ENCODE results near the gene CASP10. TPM values are rescaled to one million over a fixed set of nuclear protein-coding genes. Genes with fewer than 3 reads are reported as not detected.

The CASP10 gene
- polyA plus RNA-seq, 3 donors from 2014 or later = 13.5 to 37.4 (median 19.8) TPM

DNA sequence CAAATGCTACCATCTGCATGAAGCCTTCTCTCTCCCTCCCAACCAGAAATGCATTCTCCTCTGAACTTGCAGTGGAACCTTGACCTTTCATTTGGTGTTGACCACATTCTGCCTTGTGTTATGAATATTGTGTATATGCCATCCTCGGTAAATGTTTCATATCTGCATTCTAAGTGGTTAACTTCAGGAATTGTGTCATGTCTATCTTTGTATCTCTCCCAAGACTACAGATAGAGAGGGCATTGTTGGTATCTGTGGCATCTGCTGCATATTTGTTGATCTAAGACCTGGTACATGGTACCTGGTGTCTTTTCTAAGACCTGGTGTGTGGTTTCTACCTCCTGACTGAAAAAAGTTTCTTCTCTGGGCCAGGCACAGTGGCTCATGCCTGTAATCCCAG is 34.0 kb downstream of the CASP10 start:
- Mint-ChIP-seq H3K9me3 (no peaks in the 10 kb centered on the region), H3K27me3 (ENCODE audit: low read depth in 3 of 3) (peaks cover 0 to 3% (median 0%) of the 10 kb centered on the region in 3 donors), H3K4me1 (peaks cover 12 to 24% of the 10 kb centered on the region in 2 donors), H3K27ac (peak overlapping the region in 5 of 6 donors; percentile 3 to 58 (median 47)), H3K4me3 (no peak overlapping the region), H3K36me3 (peaks cover 13 to 39% (median 14%) of the 10 kb centered on the region in 3 donors)
- DNase-seq = no peak

DNA sequence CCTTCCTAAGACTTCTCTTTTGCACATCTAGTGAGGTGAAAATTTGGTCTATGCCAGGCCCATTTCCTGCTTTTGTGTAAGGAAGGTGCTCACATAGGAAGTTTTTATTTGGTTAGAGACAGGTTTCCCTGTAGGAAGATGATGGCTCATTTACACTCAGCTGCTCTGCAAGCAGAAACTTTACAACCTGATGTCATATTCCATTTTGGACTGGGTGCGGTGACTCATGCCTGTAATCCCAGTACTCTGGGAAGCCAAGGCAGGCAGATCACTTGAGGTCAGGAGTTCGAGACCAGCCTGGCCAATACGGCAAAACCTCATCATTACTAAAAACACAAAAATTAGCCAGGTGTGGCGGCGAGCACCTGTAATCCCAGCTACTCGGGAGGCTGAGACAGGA is 35.8 kb downstream of the CASP10 start:
- DNase-seq = no peak
- Mint-ChIP-seq H3K36me3 (peaks cover 13 to 46% (median 14%) of the 10 kb centered on the region in 3 donors), H3K27ac (peak overlapping the region; percentile 41 to 63 (median 51)), H3K4me3 (no peak overlapping the region), H3K9me3 (no peaks in the 10 kb centered on the region), H3K27me3 (ENCODE audit: low read depth in 3 of 3) (peaks cover 0 to 3% (median 0%) of the 10 kb centered on the region in 3 donors), H3K4me1 (peaks cover 23 to 39% of the 10 kb centered on the region in 2 donors)

- Mint-ChIP-seq H3K36me3 (peaks cover 13 to 46% (median 14%) of the 10 kb centered on the region in 3 donors), H3K27me3 (ENCODE audit: low read depth in 3 of 3) (peaks cover 0 to 2% (median 0%) of the 10 kb centered on the region in 3 donors), H3K4me1 (peaks cover 25 to 42% of the 10 kb centered on the region in 2 donors), H3K4me3 (no peak overlapping the region), H3K9me3 (no peaks in the 10 kb centered on the region), H3K27ac (peak overlapping the region in 5 of 6 donors; percentile 47 to 76 (median 64))
- DNase-seq = no peak
Measured at GRCh38 chr2:201219328-201220096, 36.6 kb downstream of the CASP10 start.

DNA sequence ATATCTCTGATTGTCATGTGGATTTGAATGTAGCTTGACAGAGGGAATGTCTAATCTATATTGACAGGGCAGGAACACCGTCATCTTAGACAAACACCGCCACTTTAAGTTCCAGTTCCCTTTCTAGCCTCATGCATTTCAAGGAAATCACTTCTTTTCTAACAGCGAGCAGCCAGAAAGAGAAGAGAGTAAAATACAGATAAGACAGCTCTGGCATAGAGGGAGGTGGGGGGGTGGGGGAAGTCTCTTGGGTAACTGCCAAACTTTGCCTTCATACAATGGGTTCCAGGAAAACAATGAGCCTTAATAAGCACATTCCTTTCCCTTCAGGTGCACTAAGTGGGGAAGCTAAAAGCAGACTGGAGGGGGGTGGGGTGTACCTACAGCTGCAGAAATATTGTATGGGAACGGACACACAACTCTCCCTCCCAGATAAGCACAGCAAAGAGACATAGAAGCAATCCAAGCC is 37.2 kb downstream of the CASP10 start:
- Mint-ChIP-seq H3K36me3 (peaks cover 12 to 44% (median 14%) of the 10 kb centered on the region in 3 donors), H3K4me1 (peaks cover 29 to 48% of the 10 kb centered on the region in 2 donors), H3K27ac (peak overlapping the region; percentile 26 to 82 (median 72)), H3K4me3 (no peak overlapping the region), H3K9me3 (no peaks in the 10 kb centered on the region), H3K27me3 (ENCODE audit: low read depth in 3 of 3) (peaks cover 0 to 2% (median 0%) of the 10 kb centered on the region in 3 donors)
- DNase-seq = no peak

GRCh38 chr2:201223089-201224073 is 40.4 kb downstream of the CASP10 start:
- H3K4me1 Mint-ChIP-seq = peaks cover 21 to 57% of the 10 kb centered on the region in 2 donors
- peaks cover 0 to 24% (median 4%) of the 10 kb centered on the region in 3 donors for H3K36me3 Mint-ChIP-seq

DNA sequence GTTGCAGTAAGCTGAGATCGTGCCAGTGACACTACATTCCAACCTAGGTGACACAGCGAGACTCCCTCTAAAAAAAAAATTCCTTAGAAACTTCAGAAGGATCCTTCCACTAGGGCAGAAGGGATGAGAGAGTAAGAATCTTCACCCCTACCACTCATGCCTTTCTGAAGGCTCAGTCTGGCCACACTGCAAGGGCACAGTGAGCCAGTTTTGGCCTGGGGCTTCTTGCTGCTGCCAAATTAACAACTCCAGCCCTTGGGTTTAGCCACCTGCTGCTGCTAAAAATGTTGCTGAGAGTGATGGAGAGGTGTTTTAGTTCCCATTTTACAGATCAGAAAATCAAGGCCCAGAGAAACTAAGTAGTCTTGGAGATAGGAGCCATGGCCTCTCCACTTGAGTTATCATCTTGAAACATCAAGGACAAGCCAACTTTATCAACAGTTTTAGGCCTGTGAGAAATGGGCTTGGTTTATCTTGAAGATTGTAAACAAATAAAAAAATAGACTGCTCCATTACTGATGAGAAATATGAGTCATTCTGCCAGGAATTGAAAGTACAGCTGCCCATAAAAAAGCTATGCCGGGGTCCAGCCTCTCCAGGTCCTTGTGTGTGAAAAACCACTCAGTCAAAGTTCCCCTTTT is 45.5 kb downstream of the CASP10 start:
- H3K27me3 Mint-ChIP-seq (ENCODE audit: low read depth in 3 of 3) = peaks cover 2 to 4% (median 3%) of the 10 kb centered on the region in 3 donors
- no peaks in the 10 kb centered on the region for H3K36me3 Mint-ChIP-seq
- H3K4me1 Mint-ChIP-seq = peaks cover 49 to 82% of the 10 kb centered on the region in 2 donors
- peak overlapping the region; percentile 73 to 91 (median 86) for H3K27ac Mint-ChIP-seq
- peak overlapping the region; percentile 59 to 79 (median 66) for H3K4me3 Mint-ChIP-seq
- H3K9me3 Mint-ChIP-seq = no peaks in the 10 kb centered on the region
- no peak for DNase-seq

More at GRCh38 chr2:201223089-201224073, 40.4 kb downstream of the CASP10 start:
- H3K27ac Mint-ChIP-seq = peak overlapping the region; percentile 82 to 96 (median 90)
- H3K9me3 Mint-ChIP-seq = no peaks in the 10 kb centered on the region
- H3K27me3 Mint-ChIP-seq (ENCODE audit: low read depth in 3 of 3) = no peaks in the 10 kb centered on the region
- no peak for DNase-seq
- peak overlapping the region in 4 of 5 donors; percentile 33 to 50 (median 42) for H3K4me3 Mint-ChIP-seq

- Mint-ChIP-seq H3K27me3 (ENCODE audit: low read depth in 3 of 3) (peaks cover 2 to 4% (median 4%) of the 10 kb centered on the region in 3 donors), H3K36me3 (no peaks in the 10 kb centered on the region), H3K9me3 (no peaks in the 10 kb centered on the region), H3K4me3 (peak overlapping the region; percentile 59 to 79 (median 66)), H3K4me1 (peaks cover 50 to 84% of the 10 kb centered on the region in 2 donors), H3K27ac (peak overlapping the region; percentile 73 to 91 (median 86))
- no peak for DNase-seq
Measured at GRCh38 chr2:201228912-201229290, 46.0 kb downstream of the CASP10 start.

DNA sequence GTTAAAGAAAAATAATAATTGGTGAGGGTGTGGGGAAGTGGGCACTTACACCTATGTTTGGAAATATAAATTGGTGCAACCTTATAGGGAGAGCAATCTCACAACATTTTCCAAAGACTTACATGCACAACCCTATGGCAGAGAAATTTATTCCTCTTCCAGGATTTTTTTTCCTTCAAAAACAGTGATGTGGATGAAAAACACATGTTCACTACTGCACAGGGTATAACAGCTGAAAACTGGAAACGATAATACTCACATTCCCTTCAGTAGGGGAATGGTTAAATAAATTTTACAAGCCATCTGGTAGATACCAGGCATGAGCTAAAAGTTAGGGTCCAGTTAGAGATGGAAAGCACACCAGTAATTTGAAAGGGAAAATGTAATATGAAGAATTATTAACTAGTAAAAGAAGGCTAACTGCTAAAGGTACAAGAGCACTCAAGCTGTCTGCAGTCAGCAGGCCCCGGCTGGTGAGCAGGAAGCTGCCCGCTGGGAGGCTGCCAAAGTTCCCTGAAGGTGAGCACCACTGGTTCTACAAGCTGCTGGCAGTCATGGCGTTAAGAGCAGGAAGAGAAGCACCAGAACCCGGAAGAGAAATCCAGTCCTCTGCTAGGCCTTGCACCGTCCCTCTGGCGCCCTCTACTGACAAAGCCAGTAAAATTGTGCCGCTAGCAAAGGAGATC is 49.0 kb downstream of the CASP10 start:
- peak; percentile 90 to 92 (median 91) for DNase-seq
- peaks cover 2 to 4% (median 4%) of the 10 kb centered on the region in 3 donors for H3K27me3 Mint-ChIP-seq (ENCODE audit: low read depth in 3 of 3)
- H3K9me3 Mint-ChIP-seq = no peaks in the 10 kb centered on the region
- H3K27ac Mint-ChIP-seq = peak overlapping the region; percentile 86 to 99 (median 96)
- H3K36me3 Mint-ChIP-seq = peaks cover 3 to 5% (median 4%) of the 10 kb centered on the region in 3 donors
- peak overlapping the region; percentile 91 to 98 (median 93) for H3K4me3 Mint-ChIP-seq
- H3K4me1 Mint-ChIP-seq = peaks cover 70 to 90% of the 10 kb centered on the region in 2 donors

- peak overlapping the region; percentile 86 to 99 (median 96) for H3K27ac Mint-ChIP-seq
- H3K4me1 Mint-ChIP-seq = peaks cover 75 to 92% of the 10 kb centered on the region in 2 donors
- H3K36me3 Mint-ChIP-seq = peaks cover 3 to 5% (median 4%) of the 10 kb centered on the region in 3 donors
- peak overlapping the region; percentile 91 to 98 (median 93) for H3K4me3 Mint-ChIP-seq
- peaks cover 2 to 4% (median 4%) of the 10 kb centered on the region in 3 donors for H3K27me3 Mint-ChIP-seq (ENCODE audit: low read depth in 3 of 3)
- H3K9me3 Mint-ChIP-seq = no peaks in the 10 kb centered on the region
- DNase-seq = no peak
Measured at GRCh38 chr2:201232467-201232815, 49.5 kb downstream of the CASP10 start.

GRCh38 chr2:201233192-201233811 is 50.4 kb downstream of the CASP10 start:
- Mint-ChIP-seq H3K4me3 (peak overlapping the region; percentile 91 to 98 (median 93)), H3K27me3 (ENCODE audit: low read depth in 3 of 3) (peaks cover 2 to 4% (median 4%) of the 10 kb centered on the region in 3 donors), H3K4me1 (peaks cover 79 to 97% of the 10 kb centered on the region in 2 donors), H3K27ac (peak overlapping the region; percentile 93 to 99 (median 98)), H3K36me3 (peaks cover 8 to 11% (median 9%) of the 10 kb centered on the region in 3 donors), H3K9me3 (no peaks in the 10 kb centered on the region)
- DNase-seq = peak; percentile 87

GRCh38 chr2:201233812-201234662 is 51.1 kb downstream of the CASP10 start:
- DNase-seq = no peak
- peak overlapping the region; percentile 93 to 99 (median 98) for H3K27ac Mint-ChIP-seq
- peaks cover 2 to 4% (median 4%) of the 10 kb centered on the region in 3 donors for H3K27me3 Mint-ChIP-seq (ENCODE audit: low read depth in 3 of 3)
- peak overlapping the region; percentile 91 to 98 (median 93) for H3K4me3 Mint-ChIP-seq
- H3K4me1 Mint-ChIP-seq = peaks cover 71 to 90% of the 10 kb centered on the region in 2 donors
- H3K36me3 Mint-ChIP-seq = peaks cover 8 to 11% (median 9%) of the 10 kb centered on the region in 3 donors
- H3K9me3 Mint-ChIP-seq = no peaks in the 10 kb centered on the region
